KMS-11 (cell line): Measurements from ENCODE around the gene PCSK5.

Experiments
- H2AFZ ChIP-seq: fragments of 200-600 bp; sonication (generic); 2 replicates; pipeline ENCODE4 v1.6.1; 2016; ENCODE audit warnings: antibody characterized with exemption, mixed run types, low read depth
- H3K27ac ChIP-seq: fragments of 200-600 bp; sonication (generic); 2 replicates; pipeline ENCODE4 v1.6.1; 2016; ENCODE audit warnings: mild to moderate bottlenecking, mixed run types
- H3K27me3 ChIP-seq: fragments of 200-600 bp; sonication (generic); 2 replicates; pipeline ENCODE4 v1.6.1; 2017; ENCODE audit warnings: mild to moderate bottlenecking, low read depth, mixed run types, moderate library complexity; ENCODE audit not compliant: insufficient read depth
- H3K36me3 ChIP-seq: fragments of 200-600 bp; sonication (generic); 2 replicates; pipeline ENCODE4 v1.6.1; 2017; ENCODE audit warnings: mild to moderate bottlenecking, mixed run types; ENCODE audit not compliant: insufficient read depth
- H3K4me1 ChIP-seq: fragments of 200-600 bp; sonication (generic); 2 replicates; pipeline ENCODE4 v1.6.1; 2016; ENCODE audit warnings: mild to moderate bottlenecking, low read depth, mixed run types; ENCODE audit not compliant: poor library complexity, severe bottlenecking
- H3K4me2 ChIP-seq: fragments of 200-600 bp; sonication (generic); 2 replicates; pipeline ENCODE4 v1.7.0; 2016; ENCODE audit warnings: mild to moderate bottlenecking, mixed run types
- H3K4me3 ChIP-seq: fragments of 200-600 bp; sonication (generic); IDR thresholded peaks from 2 replicates; pipeline ENCODE4 v1.6.1; 2017; ENCODE audit warnings: low read depth, low read length, mixed read lengths; ENCODE audit not compliant: insufficient read depth
- H3K79me2 ChIP-seq: fragments of 200-600 bp; sonication (generic); 2 replicates; pipeline ENCODE4 v1.6.1; 2016; ENCODE audit warnings: low read depth, mixed run types; ENCODE audit not compliant: insufficient read depth
- H3K9ac ChIP-seq: fragments of 200-600 bp; sonication (generic); 2 replicates; pipeline ENCODE4 v1.6.1; 2016; ENCODE audit warnings: mild to moderate bottlenecking, mixed run types
- H4K20me1 ChIP-seq: fragments of 200-600 bp; sonication (generic); 2 replicates; pipeline ENCODE4 v1.6.1; 2016; ENCODE audit warnings: mild to moderate bottlenecking, mixed run types; ENCODE audit not compliant: insufficient read depth
- CTCF ChIP-seq: fragments of 200-600 bp; sonication (generic); conservative IDR thresholded peaks from 2 replicates; pipeline ENCODE4 v1.6.1; 2017; ENCODE audit warnings: low read depth, mild to moderate bottlenecking, antibody characterized with exemption, low read length, moderate library complexity, mixed read lengths

PCSK5 gene

GRCh38 chr9:75937521-75938258, 47.2 kb downstream of the PCSK5 start:
- Histone ChIP-seq H3K4me2 (no peak overlapping the region), H3K36me3 (no peaks in the 10 kb centered on the region), H3K4me3 (no peak overlapping the region), H4K20me1 (no peaks in the 10 kb centered on the region), H3K79me2 (no peaks in the 10 kb centered on the region), H3K4me1 (no peaks in the 10 kb centered on the region), H2AFZ (no peak overlapping the region), H3K9ac (no peak overlapping the region), H3K27me3 (no peaks in the 10 kb centered on the region), H3K27ac (no peak overlapping the region)
- no peak for TF ChIP-seq CTCF

GRCh38 chr9:75938946-75939345, 48.5 kb downstream of the PCSK5 start:
- no peak overlapping the region for H3K4me3 ChIP-seq
- no peak overlapping the region for H3K4me2 ChIP-seq
- H3K4me1 ChIP-seq = no peaks in the 10 kb centered on the region
- H4K20me1 ChIP-seq = no peaks in the 10 kb centered on the region
- H3K79me2 ChIP-seq = no peaks in the 10 kb centered on the region
- TF ChIP-seq CTCF = no peak
- no peak overlapping the region for H2AFZ ChIP-seq
- no peaks in the 10 kb centered on the region for H3K27me3 ChIP-seq
- no peaks in the 10 kb centered on the region for H3K36me3 ChIP-seq
- no peak overlapping the region for H3K9ac ChIP-seq
- H3K27ac ChIP-seq = no peak overlapping the region

- H3K79me2 ChIP-seq = no peaks in the 10 kb centered on the region
Measured at GRCh38 chr9:75939536-75940111, 49.2 kb downstream of the PCSK5 start.

GRCh38 chr9:75941066-75941465, 50.6 kb downstream of the PCSK5 start:
- Histone ChIP-seq H2AFZ (no peak overlapping the region), H3K27me3 (no peaks in the 10 kb centered on the region), H3K4me2 (no peak overlapping the region), H3K9ac (no peak overlapping the region), H3K4me1 (no peaks in the 10 kb centered on the region), H3K36me3 (no peaks in the 10 kb centered on the region), H3K79me2 (no peaks in the 10 kb centered on the region), H3K27ac (no peak overlapping the region), H4K20me1 (no peaks in the 10 kb centered on the region), H3K4me3 (no peak overlapping the region)
- TF ChIP-seq CTCF = no peak

More at GRCh38 chr9:75939536-75940111, 49.2 kb downstream of the PCSK5 start:
- Histone ChIP-seq H2AFZ (no peak overlapping the region), H3K4me2 (no peak overlapping the region), H4K20me1 (no peaks in the 10 kb centered on the region), H3K27me3 (no peaks in the 10 kb centered on the region), H3K9ac (no peak overlapping the region), H3K36me3 (no peaks in the 10 kb centered on the region), H3K4me3 (no peak overlapping the region), H3K27ac (no peak overlapping the region), H3K4me1 (no peaks in the 10 kb centered on the region)
- TF ChIP-seq CTCF = no peak
